Measurements from ENCODE around the gene MLST8.

Gene MLST8

GRCh38 chr16:2210386-2211365 lies 5.4 kb downstream of the MLST8 start, which contains the start of gene BRICD5:
BRICD5 (minus strand) TSS chr16:2210863; CDS start chr16:2210833, 30 bp downstream.
- DNase-seq, result no peak

GRCh38 chr16:2211923-2212347 lies 6.7 kb downstream of the MLST8 start:
- DNase-seq, result no peak

- DNase-seq, result no peak
These were observed 7.4 kb downstream of the MLST8 start for GRCh38 chr16:2212362-2213324.

- no peak for DNase-seq
These were observed 8.8 kb downstream of the MLST8 start for GRCh38 chr16:2213817-2214718.

GRCh38 chr16:2214719-2214968 lies 9.4 kb downstream of the MLST8 start, which contains the start of gene PGP:
PGP (minus strand) TSS chr16:2214840; CDS start chr16:2214777, 63 bp downstream.
- no peak for DNase-seq

- no peak for DNase-seq
These were observed 11.1 kb downstream of the MLST8 start for GRCh38 chr16:2216330-2216729.

- DNase-seq, result peak; percentile 99
These were observed 18.1 kb downstream of the MLST8 start, which contains the start of gene E4F1 for GRCh38 chr16:2223221-2223941. E4F1 (plus strand) TSS chr16:2223591; CDS start chr16:2223614, 23 bp downstream.

- peak; percentile 46 for DNase-seq
These were observed 18.8 kb downstream of the MLST8 start for GRCh38 chr16:2223942-2224486.

- DNase-seq, result no peak
These were observed 21.1 kb downstream of the MLST8 start for GRCh38 chr16:2226245-2226793.

- DNase-seq, result no peak
These were observed 21.7 kb downstream of the MLST8 start for GRCh38 chr16:2226918-2227317.

- DNase-seq, result no peak
These were observed 23.0 kb downstream of the MLST8 start for GRCh38 chr16:2228161-2228824.

- no peak for DNase-seq
These were observed 23.8 kb downstream of the MLST8 start for GRCh38 chr16:2229091-2229490.

- no peak for DNase-seq
These were observed 24.5 kb downstream of the MLST8 start for GRCh38 chr16:2229632-2230250.

GRCh38 chr16:2230376-2230775 lies 25.1 kb downstream of the MLST8 start:
- DNase-seq, result no peak

GRCh38 chr16:2231016-2231931 lies 26.0 kb downstream of the MLST8 start:
- DNase-seq, result no peak

GRCh38 chr16:2232094-2232990 lies 27.1 kb downstream of the MLST8 start:
- DNase-seq, result no peak

GRCh38 chr16:2233046-2233775 lies 28.0 kb downstream of the MLST8 start:
- DNase-seq, result no peak
